CD4-positive, alpha-beta T cell (primary cell): ENCODE data around the gene CELF4. TPM values are rescaled to one million over a fixed set of nuclear protein-coding genes. Genes with fewer than 3 reads are reported as not detected.

Experiments
- ATAC-seq: fragments of 200-7000 bp; cut with Tn5 transposase; one replicate; pipeline ENCODE4 v1.10.0; 2022; ENCODE audit warnings: mild to moderate bottlenecking; ENCODE audit not compliant: poor library complexity
- CTCF ChIA-PET: fragments of 350-600 bp; sonication (Branson Sonifier 250); formaldehyde crosslinking; loops from one replicate; lab custom pipeline; 2021; ENCODE audit warnings: antibody characterized with exemption, inconsistent platforms; lab: Charles Lee
- POLR2A ChIA-PET: fragments of 350-600 bp; sonication (Branson Sonifier 250); formaldehyde crosslinking; loops from one replicate; lab custom pipeline; 2021; ENCODE audit warnings: antibody characterized with exemption, inconsistent platforms; lab: Charles Lee
- DNase-seq, 14 experiments: peaks; one replicate each; pipeline ENCODE4 v3.0.0-alpha.2; 2013 to 2020; ENCODE audit warnings: mixed read lengths in 2 of 14
- H3K27ac ChIP-seq, 2 donors: one replicate each; pipeline versions ENCODE4 v1.5.1 to v1.7.0; 2013; ENCODE audit warnings: low read length in 2 of 2, low read depth in 1 of 2, mild to moderate bottlenecking in 1 of 2
- H3K27me3 ChIP-seq, 2 experiments: 1 replicate in 1 of 2; 2 replicates in 1 of 2; pipeline versions ENCODE4 v1.6.1 to v1.7.0; 2013; ENCODE audit warnings: low read length in 2 of 2, control low read depth in 1 of 2, mild to moderate bottlenecking in 1 of 2, moderate library complexity in 1 of 2; ENCODE audit not compliant: insufficient read depth in 2 of 2, control insufficient read depth in 1 of 2
- H3K36me3 ChIP-seq: one replicate; pipeline ENCODE4 v1.6.1; 2013; ENCODE audit warnings: low read length, control low read depth; ENCODE audit not compliant: insufficient read depth
- H3K4me1 ChIP-seq: one replicate; pipeline ENCODE4 v1.6.1; 2013; ENCODE audit warnings: low read length, control low read depth; ENCODE audit not compliant: insufficient read depth
- H3K4me3 ChIP-seq: one replicate; pipeline ENCODE4 v1.5.1; 2013; ENCODE audit warnings: mild to moderate bottlenecking, low read length, moderate library complexity
- H3K9me3 ChIP-seq, 2 experiments: 1 replicate in 1 of 2; 2 replicates in 1 of 2; pipeline versions ENCODE4 v1.6.1 to v1.7.0; 2013; ENCODE audit warnings: low read length in 2 of 2, mild to moderate bottlenecking in 2 of 2, control low read depth in 1 of 2, moderate library complexity in 1 of 2; ENCODE audit not compliant: control insufficient read depth in 1 of 2, insufficient read depth in 1 of 2
- H3K27ac Mint-ChIP-seq: one replicate; pipeline ENCODE4 v1.8.0; 2020; ENCODE audit warnings: mixed read lengths
- H3K27me3 Mint-ChIP-seq: one replicate; pipeline ENCODE4 v1.8.0; 2021; ENCODE audit warnings: mixed read lengths
- H3K36me3 Mint-ChIP-seq: one replicate; pipeline ENCODE4 v1.8.0; 2021; ENCODE audit warnings: low read depth, mixed read lengths
- H3K4me1 Mint-ChIP-seq: one replicate; pipeline ENCODE4 v1.8.0; 2021; ENCODE audit warnings: low read depth, mixed read lengths
- H3K4me3 Mint-ChIP-seq: one replicate; pipeline ENCODE4 v1.8.0; 2020; ENCODE audit warnings: mild to moderate bottlenecking, mixed read lengths
- H3K9me3 Mint-ChIP-seq: one replicate; pipeline ENCODE4 v1.8.0; 2020; ENCODE audit warnings: mixed read lengths
- intact Hi-C, 2 experiments: fragments of 100-400 bp; cut with DNase I in 1 of 2; cut with micrococcal nuclease in 1 of 2; formaldehyde crosslinking; loops; one replicate each; pipeline versions ENCODE4 v1.15.1 to v1.9.0; 2023 to 2025; cut with DNase I, micrococcal nuclease
- polyA plus RNA-seq, 2 donors: library from polyadenylated mRNA; unstranded; fragments of 120-200 nt; gene quantifications; one replicate each; pipeline ENCODE4 v1.2.1, GENCODE V29; 2013
- total RNA-seq, 174 experiments: library from RNA in 2 of 174; stranded (reverse) in 2 of 174; gene quantifications; one replicate each; pipeline ENCODE4 v1.2.3 and lab custom pipeline; 2021 to 2026
- TF ChIP-seq, protein P1 (sequence below): fragments of 200-600 bp; IDR thresholded peaks from one replicate; pipeline ENCODE4 v1.8.0; 2022; ENCODE audit warnings: antibody characterized with exemption, mild to moderate bottlenecking

The CELF4 gene
- total RNA-seq = not detected
- polyA plus RNA-seq (2013, experiment 1 of 2) = 0.11 TPM
- 0.29 TPM for polyA plus RNA-seq (2013, experiment 2 of 2)
- total RNA-seq (lab: John Stamatoyannopoulos, UW) = 0 to 0.20 (median 0) reads per million in 172 experiments

DNA sequence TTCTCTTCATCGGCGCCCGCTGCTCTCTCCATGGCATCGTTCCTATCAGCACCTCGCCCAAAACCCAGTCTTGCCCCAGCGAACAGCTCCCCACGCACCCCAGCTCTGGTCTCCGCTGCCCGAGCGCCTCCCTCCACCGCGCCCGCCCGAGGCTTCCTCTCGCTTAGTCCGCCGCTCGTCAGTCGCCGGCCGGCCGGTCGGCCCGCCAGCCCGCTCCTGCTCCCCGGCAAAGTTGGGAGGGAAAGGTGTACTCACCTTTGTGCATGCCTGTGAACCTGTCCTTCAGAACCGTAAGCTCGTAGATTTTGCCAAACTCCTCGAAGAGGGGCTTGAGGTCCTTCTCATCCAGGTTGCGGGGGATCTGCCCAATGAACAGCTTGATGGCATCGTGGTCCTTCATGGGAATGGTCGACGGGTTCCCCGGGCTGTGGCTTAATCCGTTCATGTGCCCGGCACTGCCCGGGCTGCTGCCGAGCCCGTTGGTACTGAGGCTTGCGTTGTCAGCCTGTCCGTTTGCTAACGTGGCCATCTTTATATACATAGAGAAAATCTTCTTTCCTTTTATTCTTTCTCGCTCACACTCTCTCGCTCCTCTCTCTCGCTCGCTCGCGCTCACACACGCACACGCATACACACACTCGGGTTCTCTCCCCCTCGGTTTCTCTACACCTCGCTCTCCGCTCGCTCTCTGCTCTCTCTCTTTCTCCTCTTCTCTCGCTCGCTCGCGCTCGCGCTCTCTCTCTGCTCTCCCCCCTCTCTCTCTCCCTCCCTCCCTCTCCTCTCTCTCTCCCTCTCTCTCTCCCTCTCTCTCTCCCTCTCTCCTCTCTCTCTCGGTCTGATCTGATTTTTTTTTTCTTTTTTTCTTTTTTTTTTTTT, at the start of gene CELF4:
Gene CELF4, minus strand, starts transcription at position 698 of the 876 bp plus-strand sequence.
- DNase-seq (no peak), ATAC-seq (no peak)
- Mint-ChIP-seq H3K36me3 (no peaks in the 10 kb centered on the region), H3K27me3 (peaks cover 81% of the 10 kb centered on the region), H3K4me1 (peaks cover 14% of the 10 kb centered on the region), H3K9me3 (no peaks in the 10 kb centered on the region), H3K4me3 (peak within 1 kb of the TSS; percentile 66), H3K27ac (no peak within 1 kb of the TSS)
- intact Hi-C loops = no loop called here
- peaks cover 47 to 73% of the 10 kb centered on the region in 2 experiments for H3K27me3 ChIP-seq
- no peak within 1 kb of the TSS for H3K27ac ChIP-seq
- H3K4me1 ChIP-seq = peaks cover 8% of the 10 kb centered on the region
- no peaks in the 10 kb centered on the region for H3K36me3 ChIP-seq
- TF ChIP-seq, protein P1, sequence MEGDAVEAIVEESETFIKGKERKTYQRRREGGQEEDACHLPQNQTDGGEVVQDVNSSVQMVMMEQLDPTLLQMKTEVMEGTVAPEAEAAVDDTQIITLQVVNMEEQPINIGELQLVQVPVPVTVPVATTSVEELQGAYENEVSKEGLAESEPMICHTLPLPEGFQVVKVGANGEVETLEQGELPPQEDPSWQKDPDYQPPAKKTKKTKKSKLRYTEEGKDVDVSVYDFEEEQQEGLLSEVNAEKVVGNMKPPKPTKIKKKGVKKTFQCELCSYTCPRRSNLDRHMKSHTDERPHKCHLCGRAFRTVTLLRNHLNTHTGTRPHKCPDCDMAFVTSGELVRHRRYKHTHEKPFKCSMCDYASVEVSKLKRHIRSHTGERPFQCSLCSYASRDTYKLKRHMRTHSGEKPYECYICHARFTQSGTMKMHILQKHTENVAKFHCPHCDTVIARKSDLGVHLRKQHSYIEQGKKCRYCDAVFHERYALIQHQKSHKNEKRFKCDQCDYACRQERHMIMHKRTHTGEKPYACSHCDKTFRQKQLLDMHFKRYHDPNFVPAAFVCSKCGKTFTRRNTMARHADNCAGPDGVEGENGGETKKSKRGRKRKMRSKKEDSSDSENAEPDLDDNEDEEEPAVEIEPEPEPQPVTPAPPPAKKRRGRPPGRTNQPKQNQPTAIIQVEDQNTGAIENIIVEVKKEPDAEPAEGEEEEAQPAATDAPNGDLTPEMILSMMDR = no peak
- ChIA-PET POLR2A (no interaction called here), CTCF (no interaction called here)
- H3K9me3 ChIP-seq = peaks cover 0 to 15% of the 10 kb centered on the region in 2 experiments
- no peak within 1 kb of the TSS for H3K4me3 ChIP-seq

- intact Hi-C loops = no loop called here
- ChIA-PET POLR2A (no interaction called here), CTCF (no interaction called here)
- Histone ChIP-seq H3K4me1 (no peaks in the 10 kb centered on the region), H3K9me3 (peaks cover 0 to 19% of the 10 kb centered on the region in 2 experiments), H3K4me3 (no peak overlapping the region), H3K27me3 (peaks cover 0 to 5% of the 10 kb centered on the region in 2 experiments), H3K27ac (no peak overlapping the region), H3K36me3 (no peaks in the 10 kb centered on the region)
- H3K4me3 Mint-ChIP-seq = no peak overlapping the region
- H3K27ac Mint-ChIP-seq = no peak overlapping the region
- DNase-seq = no peak
- ATAC-seq = no peak
- TF ChIP-seq, protein P1 = no peak
- no peaks in the 10 kb centered on the region for H3K9me3 Mint-ChIP-seq
- H3K27me3 Mint-ChIP-seq = peaks cover 8% of the 10 kb centered on the region
- no peaks in the 10 kb centered on the region for H3K36me3 Mint-ChIP-seq
- no peaks in the 10 kb centered on the region for H3K4me1 Mint-ChIP-seq
Observed at GRCh38 chr18:37613253-37613565, 47.6 kb upstream of the CELF4 start.

DNA sequence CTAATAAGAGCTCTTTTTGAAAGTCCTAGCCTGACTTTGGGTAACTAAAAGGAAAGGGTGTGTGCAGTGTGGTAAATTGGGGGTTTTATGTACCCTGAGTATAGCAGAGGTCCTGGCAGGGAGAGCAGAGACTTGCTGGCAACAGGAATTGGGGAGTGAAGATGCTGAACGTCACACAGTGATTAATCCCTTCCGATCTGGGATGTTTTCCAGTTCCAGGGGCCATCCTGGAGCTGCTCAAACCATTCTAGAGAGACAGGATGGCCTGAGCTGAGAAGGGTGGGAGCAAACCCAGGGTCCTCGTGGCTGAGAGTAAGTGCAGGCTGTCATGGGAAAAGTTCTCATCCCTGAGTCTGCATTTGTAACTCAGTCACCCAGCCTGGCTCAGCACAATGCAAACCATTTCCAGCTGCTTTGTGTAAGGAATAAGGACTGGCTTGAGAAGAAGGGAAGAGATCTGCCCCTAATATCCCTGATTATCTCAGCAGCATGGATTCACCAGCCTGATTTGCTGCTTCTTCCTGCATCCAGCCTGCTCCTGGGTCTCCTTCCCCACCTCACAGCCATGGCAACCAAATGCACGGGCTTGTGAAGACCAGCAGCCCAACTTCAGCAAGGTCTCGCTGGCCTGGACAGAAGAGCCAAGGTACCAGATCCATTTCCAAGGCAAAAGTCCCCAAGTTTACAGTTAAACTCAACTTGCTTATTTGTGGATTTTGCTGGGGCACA, 47.1 kb upstream of the CELF4 start:
- POLR2A ChIA-PET = no interaction called here
- Mint-ChIP-seq H3K4me3 (no peak overlapping the region), H3K27ac (no peak overlapping the region), H3K27me3 (peaks cover 8% of the 10 kb centered on the region), H3K36me3 (no peaks in the 10 kb centered on the region), H3K4me1 (no peaks in the 10 kb centered on the region), H3K9me3 (no peaks in the 10 kb centered on the region)
- Histone ChIP-seq H3K27me3 (peaks cover 0 to 3% of the 10 kb centered on the region in 2 experiments), H3K9me3 (peaks cover 0 to 20% of the 10 kb centered on the region in 2 experiments), H3K4me3 (no peak overlapping the region), H3K27ac (no peak overlapping the region), H3K36me3 (no peaks in the 10 kb centered on the region), H3K4me1 (no peaks in the 10 kb centered on the region)
- ATAC-seq (no peak), DNase-seq (no peak)
- TF ChIP-seq, protein P1 = no peak
- CTCF ChIA-PET = no interaction called here
- intact Hi-C loops = no loop called here
